HL-60 (cell line): ENCODE measurements around the gene SDC1.
"Not testable (repeated sequence)": the region's sequence is repeated elsewhere in the genome, so short reads cannot be mapped to it uniquely, and the experiment has no call there.

ENCODE experiments used
- DNase-seq, 2 experiments: peaks; one replicate each; pipeline ENCODE4 v3.0.0-alpha.2; 2010 to 2020; ENCODE audit warnings: low read depth in 1 of 2, low spot score in 1 of 2
- H3K27ac ChIP-seq: fragments of 250-450 bp; sonication (Bioruptor Pico); replicated peaks from 2 replicates; pipeline ENCODE4 v1.5.1; 2020; ENCODE audit warnings: mild to moderate bottlenecking, moderate library complexity
- H3K27me3 ChIP-seq: fragments of 250-450 bp; sonication (Bioruptor Pico); 2 replicates; pipeline ENCODE4 v1.5.1; 2021; ENCODE audit warnings: mild to moderate bottlenecking, moderate library complexity; ENCODE audit not compliant: insufficient read depth, poor library complexity, severe bottlenecking
- H3K4me3 ChIP-seq: replicated peaks from 2 replicates; pipeline ENCODE4 v1.5.1; 2011; ENCODE audit warnings: mild to moderate bottlenecking, control low read depth, low read length; ENCODE audit not compliant: insufficient read depth
- CTCF ChIP-seq: IDR thresholded peaks from one replicate; pipeline ENCODE4 v1.5.1; 2011; ENCODE audit warnings: low read length, control low read depth, inconsistent platforms; ENCODE audit not compliant: insufficient read depth
- GABPA ChIP-seq: IDR thresholded peaks from 2 replicates; pipeline ENCODE4 v1.6.1; 2012; ENCODE audit warnings: low read depth
- POLR2AphosphoS5 ChIP-seq: IDR thresholded peaks from 2 replicates; pipeline ENCODE4 v1.6.1; 2012; ENCODE audit warnings: low read depth
- REST ChIP-seq: IDR thresholded peaks from 2 replicates; pipeline ENCODE4 v1.6.1; 2012; ENCODE audit warnings: low read depth; ENCODE audit not compliant: insufficient replicate concordance
- SPI1 ChIP-seq: IDR thresholded peaks from 2 replicates; pipeline ENCODE4 v1.6.1; 2012; ENCODE audit warnings: low read depth, mild to moderate bottlenecking, borderline replicate concordance

SDC1 gene

GRCh38 chr2:20241973-20242726 is 17.2 kb upstream of the SDC1 start:
- Histone ChIP-seq H3K4me3 (no peak overlapping the region), H3K27me3 (peaks cover 2% of the 10 kb centered on the region), H3K27ac (no peak overlapping the region)
- TF ChIP-seq REST (no peak), CTCF (no peak)
- no peak for DNase-seq

GRCh38 chr2:20240291-20240690 is 15.4 kb upstream of the SDC1 start:
- H3K27ac ChIP-seq, H3K4me3 ChIP-seq, DNase-seq, H3K27me3 ChIP-seq: not testable (repeated sequence)

- Histone ChIP-seq H3K27me3 (peaks cover 4% of the 10 kb centered on the region), H3K27ac (no peak overlapping the region), H3K4me3 (no peak overlapping the region)
- no peak for DNase-seq
- TF ChIP-seq REST, result no peak
Observed at GRCh38 chr2:20236496-20236895, 11.6 kb upstream of the SDC1 start.

- no peak overlapping the region for H3K4me3 ChIP-seq
- DNase-seq, result no peak
- H3K27ac ChIP-seq, result no peak overlapping the region
- TF ChIP-seq GABPA (no peak), CTCF (no peak), SPI1 (no peak), POLR2AphosphoS5 (no peak), REST (no peak)
- H3K27me3 ChIP-seq, result peaks cover 4% of the 10 kb centered on the region
Observed at GRCh38 chr2:20235655-20236305, 10.8 kb upstream of the SDC1 start.

- H3K27ac ChIP-seq, DNase-seq, H3K27me3 ChIP-seq, H3K4me3 ChIP-seq: not testable (repeated sequence)
Observed at GRCh38 chr2:20234597-20234996, 9.7 kb upstream of the SDC1 start.
